ENCODE results near the gene GATA6.

The GATA6 gene

DNA sequence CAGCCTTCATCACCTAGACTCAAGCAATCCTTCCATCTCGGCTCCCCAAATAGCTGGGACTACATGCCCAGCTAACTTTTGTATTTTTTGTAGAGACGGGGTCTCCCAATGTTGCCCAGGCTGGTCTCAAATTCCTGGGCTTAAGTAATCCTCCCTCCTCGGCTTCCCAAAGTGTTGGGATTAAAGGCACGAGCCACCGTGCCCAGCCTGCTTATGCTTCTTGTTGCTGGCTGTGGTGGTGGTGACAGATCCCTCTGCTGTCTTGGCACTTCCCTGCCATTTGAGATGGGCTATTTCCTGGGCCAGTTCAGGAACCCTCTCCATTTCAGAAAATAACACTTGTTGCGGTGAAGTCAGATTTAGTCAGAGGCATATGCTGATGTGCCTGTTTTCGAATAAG, 28.8 kb downstream of the GATA6 start:
- Histone ChIP-seq H3K4me1 (ENCODE audit: insufficient read depth, low read length) (no peaks in the 10 kb centered on the region), H3K9ac (ENCODE audit: low read length) (no peak overlapping the region), H3K27ac (ENCODE audit: low read depth, low read length) (no peak overlapping the region), H3K36me3 (ENCODE audit: insufficient read depth, low read length) (no peaks in the 10 kb centered on the region), H3K9me3 (ENCODE audit: low read length) (no peaks in the 10 kb centered on the region), H3K27me3 (ENCODE audit: control insufficient read depth in 1 of 2, insufficient read depth in 2 of 2, low read length in 2 of 2) (no peaks in the 10 kb centered on the region), H3K4me3 (ENCODE audit: low read depth in 1 of 2, low read length in 2 of 2) (no peak overlapping the region)

DNA sequence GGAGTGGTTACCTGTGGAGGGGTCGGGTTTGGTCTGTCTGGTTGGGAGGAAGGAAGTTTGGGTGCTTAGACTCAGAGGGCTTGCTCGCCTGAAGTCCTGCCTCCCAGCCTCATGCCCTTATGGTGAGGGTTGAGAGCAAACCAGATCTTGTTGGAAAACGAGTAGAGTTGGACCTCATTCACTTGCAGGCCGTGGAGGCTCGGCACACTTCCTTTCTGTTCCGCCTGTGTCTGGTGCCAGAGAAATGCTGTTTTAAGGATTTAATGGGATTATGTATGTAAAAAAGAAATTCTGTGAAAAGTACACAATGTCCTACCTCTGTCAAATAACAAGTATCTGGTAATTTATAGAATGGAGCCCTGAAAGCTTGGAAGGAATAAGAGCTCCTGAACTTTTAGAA, 29.6 kb downstream of the GATA6 start:
- Histone ChIP-seq H3K9me3 (ENCODE audit: low read length) (no peaks in the 10 kb centered on the region), H3K27me3 (ENCODE audit: control insufficient read depth in 1 of 2, insufficient read depth in 2 of 2, low read length in 2 of 2) (no peaks in the 10 kb centered on the region), H3K36me3 (ENCODE audit: insufficient read depth, low read length) (no peaks in the 10 kb centered on the region), H3K9ac (ENCODE audit: low read length) (no peak overlapping the region), H3K4me1 (ENCODE audit: insufficient read depth, low read length) (no peaks in the 10 kb centered on the region), H3K27ac (ENCODE audit: low read depth, low read length) (no peak overlapping the region), H3K4me3 (ENCODE audit: low read depth in 1 of 2, low read length in 2 of 2) (no peak overlapping the region)

DNA sequence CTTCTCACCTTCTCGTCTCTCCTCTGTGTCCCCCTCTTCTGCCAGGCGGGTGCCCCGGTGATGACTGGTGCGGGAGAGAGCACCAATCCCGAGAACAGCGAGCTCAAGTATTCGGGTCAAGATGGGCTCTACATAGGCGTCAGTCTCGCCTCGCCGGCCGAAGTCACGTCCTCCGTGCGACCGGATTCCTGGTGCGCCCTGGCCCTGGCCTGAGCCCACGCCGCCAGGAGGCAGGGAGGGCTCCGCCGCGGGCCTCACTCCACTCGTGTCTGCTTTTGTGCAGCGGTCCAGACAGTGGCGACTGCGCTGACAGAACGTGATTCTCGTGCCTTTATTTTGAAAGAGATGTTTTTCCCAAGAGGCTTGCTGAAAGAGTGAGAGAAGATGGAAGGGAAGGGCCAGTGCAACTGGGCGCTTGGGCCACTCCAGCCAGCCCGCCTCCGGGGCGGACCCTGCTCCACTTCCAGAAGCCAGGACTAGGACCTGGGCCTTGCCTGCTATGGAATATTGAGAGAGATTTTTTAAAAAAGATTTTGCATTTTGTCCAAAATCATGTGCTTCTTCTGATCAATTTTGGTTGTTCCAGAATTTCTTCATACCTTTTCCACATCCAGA, 31.3 kb downstream of the GATA6 start:
- Histone ChIP-seq H3K27me3 (ENCODE audit: control insufficient read depth in 1 of 2, insufficient read depth in 2 of 2, low read length in 2 of 2) (no peaks in the 10 kb centered on the region), H3K36me3 (ENCODE audit: insufficient read depth, low read length) (no peaks in the 10 kb centered on the region), H3K9me3 (ENCODE audit: low read length) (no peaks in the 10 kb centered on the region), H3K27ac (ENCODE audit: low read depth, low read length) (no peak overlapping the region), H3K4me3 (ENCODE audit: low read depth in 1 of 2, low read length in 2 of 2) (no peak overlapping the region), H3K9ac (ENCODE audit: low read length) (no peak overlapping the region), H3K4me1 (ENCODE audit: insufficient read depth, low read length) (no peaks in the 10 kb centered on the region)

DNA sequence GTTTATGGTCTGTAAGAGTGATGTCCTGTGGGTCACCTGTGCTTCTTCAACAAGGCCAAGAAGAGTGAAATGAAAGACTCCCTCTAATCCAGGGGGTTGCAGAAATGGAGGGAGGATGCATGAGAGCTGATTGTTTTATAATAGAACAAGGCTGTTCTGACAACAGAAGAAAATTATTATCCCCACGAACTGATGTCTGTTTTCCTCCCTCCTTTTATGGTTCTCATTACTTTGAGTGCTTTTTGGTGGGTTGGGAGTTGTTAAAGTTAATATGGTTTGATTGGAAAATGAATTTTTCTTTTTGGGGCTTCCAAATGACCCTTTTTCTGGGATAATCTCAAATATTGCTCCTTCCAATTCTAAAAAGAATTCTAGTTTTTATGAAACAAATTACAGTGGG, 33.6 kb downstream of the GATA6 start:
- Histone ChIP-seq H3K4me1 (ENCODE audit: insufficient read depth, low read length) (no peaks in the 10 kb centered on the region), H3K27ac (ENCODE audit: low read depth, low read length) (no peak overlapping the region), H3K4me3 (ENCODE audit: low read depth in 1 of 2, low read length in 2 of 2) (no peak overlapping the region), H3K27me3 (ENCODE audit: control insufficient read depth in 1 of 2, insufficient read depth in 2 of 2, low read length in 2 of 2) (no peaks in the 10 kb centered on the region), H3K36me3 (ENCODE audit: insufficient read depth, low read length) (no peaks in the 10 kb centered on the region), H3K9ac (ENCODE audit: low read length) (no peak overlapping the region), H3K9me3 (ENCODE audit: low read length) (no peaks in the 10 kb centered on the region)

DNA sequence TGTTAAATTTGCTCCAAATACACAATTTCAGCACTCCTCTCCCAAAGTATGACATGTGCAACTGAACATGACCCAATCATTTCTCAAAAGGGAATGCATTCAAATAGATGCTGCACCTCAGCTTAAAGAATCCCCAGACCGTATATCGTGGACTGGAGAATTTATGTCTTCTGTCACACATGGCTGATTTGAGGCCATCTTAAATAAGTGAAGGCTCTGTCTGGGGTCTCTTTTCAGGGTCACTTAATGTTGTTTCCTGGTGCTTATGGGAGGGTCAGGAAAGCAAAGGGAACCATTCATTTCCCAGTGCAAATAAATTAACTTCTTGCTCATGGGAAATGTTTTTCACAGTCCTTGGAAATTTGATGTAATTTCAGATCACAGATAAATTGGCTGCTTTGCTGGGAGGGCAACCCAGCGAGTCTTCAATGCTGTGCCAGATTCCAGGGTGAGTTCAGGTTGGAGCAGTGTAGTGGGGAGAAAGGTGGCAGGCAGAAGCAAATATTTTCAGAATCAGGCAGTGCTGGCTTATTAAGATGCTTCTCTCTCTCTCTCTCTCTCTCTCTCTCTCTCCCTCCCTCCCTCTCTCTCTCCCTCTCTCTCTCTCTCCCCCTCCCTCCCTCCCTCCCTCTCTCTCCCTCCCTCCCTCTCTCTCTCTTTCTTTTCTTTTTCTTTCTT, 34.3 kb downstream of the GATA6 start:
- Histone ChIP-seq H3K9ac (ENCODE audit: low read length) (no peak overlapping the region), H3K4me1 (ENCODE audit: insufficient read depth, low read length) (no peaks in the 10 kb centered on the region), H3K27me3 (ENCODE audit: control insufficient read depth in 1 of 2, insufficient read depth in 2 of 2, low read length in 2 of 2) (no peaks in the 10 kb centered on the region), H3K9me3 (ENCODE audit: low read length) (no peaks in the 10 kb centered on the region), H3K4me3 (ENCODE audit: low read depth in 1 of 2, low read length in 2 of 2) (no peak overlapping the region), H3K27ac (ENCODE audit: low read depth, low read length) (no peak overlapping the region), H3K36me3 (ENCODE audit: insufficient read depth, low read length) (no peaks in the 10 kb centered on the region)

DNA sequence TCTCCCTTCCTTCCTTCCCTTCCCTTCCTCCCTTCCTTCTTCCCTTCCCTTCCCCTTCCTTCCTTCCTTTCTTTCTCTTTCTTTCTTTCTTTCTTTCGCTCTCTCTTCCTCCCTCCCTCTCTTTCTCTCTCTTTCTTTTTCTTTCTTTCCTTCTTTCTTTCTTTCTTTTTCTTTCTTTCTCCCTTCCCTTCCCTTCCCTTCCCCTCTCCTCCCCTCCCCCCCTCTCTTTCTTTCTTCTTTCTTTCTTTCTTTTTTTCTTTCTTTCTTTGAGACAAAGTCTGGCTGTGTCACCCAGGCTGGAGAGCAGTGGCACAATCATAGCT, 34.8 kb downstream of the GATA6 start:
- Histone ChIP-seq H3K27ac (ENCODE audit: low read depth, low read length) (no peak overlapping the region), H3K4me1 (ENCODE audit: insufficient read depth, low read length) (no peaks in the 10 kb centered on the region), H3K9ac (ENCODE audit: low read length) (no peak overlapping the region), H3K4me3 (ENCODE audit: low read depth in 1 of 2, low read length in 2 of 2) (no peak overlapping the region), H3K27me3 (ENCODE audit: control insufficient read depth in 1 of 2, insufficient read depth in 2 of 2, low read length in 2 of 2) (no peaks in the 10 kb centered on the region), H3K36me3 (ENCODE audit: insufficient read depth, low read length) (no peaks in the 10 kb centered on the region), H3K9me3 (ENCODE audit: low read length) (no peaks in the 10 kb centered on the region)

DNA sequence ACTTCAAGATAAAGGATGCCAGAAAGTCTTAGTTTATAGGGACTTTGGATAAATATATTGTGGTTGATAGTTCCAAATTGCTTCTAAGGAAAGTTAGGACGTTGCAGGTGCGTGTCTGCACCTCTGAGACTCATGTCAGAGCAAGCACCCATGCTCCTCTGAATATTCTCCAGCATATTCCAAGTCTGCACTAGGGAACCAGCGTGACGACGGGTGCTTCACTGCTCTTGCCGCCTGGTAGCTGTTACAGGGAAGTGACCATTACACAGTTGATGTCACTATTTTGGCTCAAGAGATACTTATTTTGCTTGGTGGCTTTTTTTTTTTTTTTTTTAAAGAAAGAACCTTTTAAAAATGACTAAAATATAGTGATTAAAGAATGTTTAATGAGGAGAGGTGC, 35.6 kb downstream of the GATA6 start:
- no peaks in the 10 kb centered on the region for H3K27me3 ChIP-seq (ENCODE audit: control insufficient read depth in 1 of 2, insufficient read depth in 2 of 2, low read length in 2 of 2)
- no peaks in the 10 kb centered on the region for H3K36me3 ChIP-seq (ENCODE audit: insufficient read depth, low read length)
- H3K27ac ChIP-seq (ENCODE audit: low read depth, low read length) = no peak overlapping the region
- H3K9ac ChIP-seq (ENCODE audit: low read length) = no peak overlapping the region
- H3K4me1 ChIP-seq (ENCODE audit: insufficient read depth, low read length) = no peaks in the 10 kb centered on the region
- H3K9me3 ChIP-seq (ENCODE audit: low read length) = no peaks in the 10 kb centered on the region
- H3K4me3 ChIP-seq (ENCODE audit: low read depth in 1 of 2, low read length in 2 of 2) = no peak overlapping the region

DNA sequence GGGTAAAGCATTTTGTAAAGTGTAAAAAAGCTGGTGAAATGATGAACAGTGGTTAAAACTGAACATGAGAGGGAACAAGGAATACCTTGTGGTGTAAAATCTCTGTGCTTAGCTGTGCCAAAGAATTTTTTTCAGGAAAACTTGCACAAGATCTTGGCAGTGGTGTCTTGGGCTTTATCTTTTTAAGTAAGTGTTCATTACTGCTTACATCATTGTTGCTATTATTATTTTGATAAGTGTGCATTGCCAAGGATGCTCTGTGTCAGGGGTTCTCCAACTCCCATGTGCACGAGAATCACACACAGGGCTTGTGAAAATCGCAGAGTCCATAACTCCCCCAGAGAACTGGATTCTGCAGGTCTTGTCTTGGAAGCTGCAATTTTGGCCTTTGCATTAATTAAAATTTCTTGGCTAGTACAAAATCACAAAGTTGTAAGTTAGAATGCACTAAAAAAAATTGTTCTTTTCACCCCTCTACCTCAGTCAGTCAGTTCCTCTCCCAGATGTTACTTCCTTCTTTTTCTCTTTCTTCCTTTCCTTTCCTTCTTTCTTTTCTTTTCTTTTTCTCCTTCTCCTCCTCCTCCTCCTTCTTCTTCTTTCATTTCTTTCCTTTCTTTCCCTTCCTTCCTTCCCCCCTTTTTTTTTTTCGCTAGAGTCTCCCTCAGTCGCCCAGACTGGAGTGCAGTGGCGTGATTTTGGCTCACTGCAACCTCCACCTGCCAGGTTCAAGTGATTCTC, 37.8 kb downstream of the GATA6 start:
- Histone ChIP-seq H3K9me3 (ENCODE audit: low read length) (no peaks in the 10 kb centered on the region), H3K27me3 (ENCODE audit: control insufficient read depth in 1 of 2, insufficient read depth in 2 of 2, low read length in 2 of 2) (no peaks in the 10 kb centered on the region), H3K4me3 (ENCODE audit: low read depth in 1 of 2, low read length in 2 of 2) (no peak overlapping the region), H3K36me3 (ENCODE audit: insufficient read depth, low read length) (no peaks in the 10 kb centered on the region), H3K9ac (ENCODE audit: low read length) (no peak overlapping the region), H3K4me1 (ENCODE audit: insufficient read depth, low read length) (no peaks in the 10 kb centered on the region), H3K27ac (ENCODE audit: low read depth, low read length) (no peak overlapping the region)

DNA sequence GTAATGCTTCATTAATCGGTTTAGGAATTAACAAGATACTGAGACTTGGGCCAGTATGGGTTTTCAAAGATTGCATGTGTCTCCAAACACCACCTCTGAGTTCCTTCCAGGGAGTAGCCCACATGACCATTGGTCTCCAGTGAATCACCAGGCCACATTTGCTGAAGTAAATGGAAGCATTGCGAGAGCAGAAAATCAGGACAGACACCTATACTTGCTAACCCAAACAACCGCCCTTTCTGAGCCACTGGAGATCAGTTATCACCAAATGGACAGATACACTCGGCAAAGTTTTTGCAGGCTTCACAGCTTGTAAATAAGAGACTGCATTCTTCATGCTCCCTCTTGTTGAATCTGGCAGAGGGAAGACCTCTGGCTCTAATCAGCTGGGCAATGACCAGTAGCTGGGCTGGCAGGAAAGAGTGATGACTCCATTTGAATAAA, 40.9 kb downstream of the GATA6 start:
- Histone ChIP-seq H3K27me3 (ENCODE audit: control insufficient read depth in 1 of 2, insufficient read depth in 2 of 2, low read length in 2 of 2) (no peaks in the 10 kb centered on the region), H3K4me3 (ENCODE audit: low read depth in 1 of 2, low read length in 2 of 2) (no peak overlapping the region), H3K36me3 (ENCODE audit: insufficient read depth, low read length) (no peaks in the 10 kb centered on the region), H3K27ac (ENCODE audit: low read depth, low read length) (no peak overlapping the region), H3K4me1 (ENCODE audit: insufficient read depth, low read length) (peaks cover 7% of the 10 kb centered on the region), H3K9me3 (ENCODE audit: low read length) (no peaks in the 10 kb centered on the region), H3K9ac (ENCODE audit: low read length) (no peak overlapping the region)

DNA sequence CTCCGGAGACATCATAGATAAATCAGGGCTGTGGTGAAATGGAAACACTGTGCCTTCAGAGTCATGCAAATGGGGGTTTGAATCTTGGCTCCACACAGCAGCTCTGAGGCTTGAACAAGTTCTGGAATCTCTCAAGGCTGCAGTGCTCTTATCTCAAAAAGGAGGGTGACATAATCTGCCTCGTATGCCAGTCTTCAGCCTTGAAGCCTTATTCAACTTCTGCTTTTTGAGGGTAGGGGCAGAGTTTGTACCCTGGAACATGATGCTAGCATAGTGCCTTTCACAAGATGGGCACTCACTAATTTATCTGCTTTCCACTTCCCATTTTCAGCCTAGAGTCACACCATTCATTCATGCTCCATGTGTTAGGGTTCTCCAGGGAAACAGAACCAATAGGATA, 42.3 kb downstream of the GATA6 start:
- H3K27ac ChIP-seq (ENCODE audit: low read depth, low read length) = no peak overlapping the region
- H3K4me1 ChIP-seq (ENCODE audit: insufficient read depth, low read length) = peaks cover 7% of the 10 kb centered on the region
- H3K4me3 ChIP-seq (ENCODE audit: low read depth in 1 of 2, low read length in 2 of 2) = no peak overlapping the region
- H3K27me3 ChIP-seq (ENCODE audit: control insufficient read depth in 1 of 2, insufficient read depth in 2 of 2, low read length in 2 of 2) = no peaks in the 10 kb centered on the region
- no peaks in the 10 kb centered on the region for H3K36me3 ChIP-seq (ENCODE audit: insufficient read depth, low read length)
- H3K9ac ChIP-seq (ENCODE audit: low read length) = no peak overlapping the region
- no peaks in the 10 kb centered on the region for H3K9me3 ChIP-seq (ENCODE audit: low read length)

DNA sequence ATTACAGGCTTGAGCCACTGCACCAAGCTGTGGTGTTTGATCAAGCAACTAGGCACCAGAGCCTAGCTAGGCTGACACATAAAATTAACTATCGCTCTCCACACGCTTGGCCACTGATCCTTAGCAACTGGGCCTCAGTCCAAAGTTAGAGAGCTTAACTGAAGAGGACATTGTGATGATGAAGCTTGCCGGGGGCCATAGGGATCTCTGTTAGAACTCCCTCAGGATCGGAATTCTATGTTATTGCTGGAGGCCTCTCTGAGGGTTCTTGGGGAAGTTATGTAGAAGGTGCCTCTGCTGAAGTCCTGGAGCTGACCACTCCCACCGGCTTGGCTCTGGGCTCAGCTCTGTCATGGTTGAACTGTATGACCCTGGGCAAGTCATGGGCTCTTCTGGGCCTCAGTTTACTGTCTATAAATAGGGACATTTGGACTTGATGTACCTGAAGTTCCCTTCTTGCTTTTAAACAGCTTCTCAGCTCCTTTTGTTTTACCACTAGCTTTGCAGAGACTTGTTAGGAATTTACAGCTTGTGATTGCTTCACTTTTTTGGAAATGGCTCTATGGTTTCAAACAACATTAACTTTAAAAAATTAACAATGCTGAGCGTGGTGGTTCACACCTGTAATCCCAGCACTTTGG, 44.1 kb downstream of the GATA6 start:
- H3K4me3 ChIP-seq (ENCODE audit: low read depth in 1 of 2, low read length in 2 of 2) = no peak overlapping the region
- peaks cover 7% of the 10 kb centered on the region for H3K4me1 ChIP-seq (ENCODE audit: insufficient read depth, low read length)
- H3K27ac ChIP-seq (ENCODE audit: low read depth, low read length) = no peak overlapping the region
- H3K27me3 ChIP-seq (ENCODE audit: control insufficient read depth in 1 of 2, insufficient read depth in 2 of 2, low read length in 2 of 2) = no peaks in the 10 kb centered on the region
- H3K36me3 ChIP-seq (ENCODE audit: insufficient read depth, low read length) = no peaks in the 10 kb centered on the region
- no peaks in the 10 kb centered on the region for H3K9me3 ChIP-seq (ENCODE audit: low read length)
- H3K9ac ChIP-seq (ENCODE audit: low read length) = no peak overlapping the region
